Right atrium auricular region (tissue), 2 donors: ENCODE data around the gene TM4SF18. TPM values are rescaled to one million over a fixed set of nuclear protein-coding genes. Genes with fewer than 3 reads are reported as not detected.

Experiments
- DNase-seq: peaks from one replicate; pipeline ENCODE4 v3.0.0-alpha.2; 2019; ENCODE audit warnings: low spot score
- H3K27ac ChIP-seq, 2 donors: fragments of 200-600 bp; sonication (generic); 1 replicate in 1 of 2; 2 replicates in 1 of 2; pipeline ENCODE4 v1.5.1; 2016 to 2019
- H3K27me3 ChIP-seq, 2 donors: fragments of 200-600 bp; sonication (generic); one replicate each; pipeline versions ENCODE4 v1.5.1 to v1.6.0; 2017 to 2019
- H3K36me3 ChIP-seq: fragments of 200-600 bp; sonication (generic); one replicate; pipeline ENCODE4 v1.5.1; 2016
- H3K4me1 ChIP-seq, 2 donors: fragments of 200-600 bp; sonication (generic); one replicate each; pipeline versions ENCODE4 v1.5.1 to v1.6.0; 2017 to 2019
- H3K4me3 ChIP-seq, 2 donors: fragments of 200-600 bp; sonication (generic); 1 replicate in 1 of 2; 2 replicates in 1 of 2; pipeline ENCODE4 v1.5.1; 2017 to 2019; ENCODE audit warnings: mild to moderate bottlenecking in 1 of 2, moderate library complexity in 1 of 2
- H3K9me3 ChIP-seq, 2 donors: fragments of 200-600 bp; sonication (generic); one replicate each; pipeline ENCODE4 v1.5.1; 2019
- total RNA-seq, 2 donors: library from RNA; depleted of rRNA; stranded (reverse); fragments of >200 nt; gene quantifications; one replicate each; pipeline ENCODE4 v1.1.0, GENCODE V29; 2016
- TF ChIP-seq, protein P1 (sequence below), 2 donors: fragments of 200-600 bp; sonication (generic); IDR thresholded peaks; one replicate each; pipeline ENCODE4 v1.5.1; 2019; ENCODE audit warnings: antibody characterized with exemption in 2 of 2

The TM4SF18 gene
- total RNA-seq, 2 donors from 2014 or later, result 6.7 to 13.8 TPM

DNA sequence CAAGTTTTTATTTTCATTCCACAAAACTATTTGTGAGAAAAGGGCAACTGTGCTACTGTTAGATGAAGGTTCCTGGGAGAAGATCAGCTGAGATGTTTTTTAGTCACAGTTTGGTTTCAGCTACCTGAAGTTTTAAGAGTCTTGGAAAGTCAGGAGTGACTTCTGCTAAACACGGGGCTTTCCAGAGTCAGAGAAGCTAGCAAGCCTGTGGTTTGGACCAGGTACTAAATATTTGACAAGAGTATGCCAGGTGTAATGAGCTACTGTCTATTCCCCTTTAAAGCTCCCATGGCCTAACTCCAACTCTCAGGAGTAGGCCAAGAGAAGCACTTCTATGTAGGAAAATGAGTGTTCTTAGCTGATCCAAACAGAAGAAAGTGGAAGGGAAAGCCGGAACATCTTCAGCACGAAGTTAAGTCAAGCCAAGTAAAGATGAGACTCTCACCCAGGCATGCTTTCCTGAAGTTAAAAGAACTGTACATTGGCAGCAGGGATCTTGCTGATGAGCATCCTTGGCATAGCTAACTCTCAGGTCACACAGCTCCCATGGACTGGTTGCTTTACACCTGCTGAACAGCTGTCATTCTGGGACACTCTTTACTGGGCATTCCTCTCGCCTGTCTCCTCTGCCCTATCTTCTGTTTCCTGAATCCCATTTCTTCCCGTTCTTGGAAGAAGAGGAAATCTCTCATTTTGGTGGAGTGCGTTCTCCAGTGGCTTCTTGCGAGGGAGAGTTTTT lies 22.5 kb downstream of the TM4SF18 start:
- Histone ChIP-seq H3K27me3 (no peaks in the 10 kb centered on the region), H3K4me1 (peaks cover 0 to 2% of the 10 kb centered on the region in 2 donors), H3K9me3 (no peaks in the 10 kb centered on the region), H3K27ac (no peak overlapping the region), H3K4me3 (no peak overlapping the region), H3K36me3 (no peaks in the 10 kb centered on the region)
- DNase-seq, result no peak
- TF ChIP-seq, protein P1, sequence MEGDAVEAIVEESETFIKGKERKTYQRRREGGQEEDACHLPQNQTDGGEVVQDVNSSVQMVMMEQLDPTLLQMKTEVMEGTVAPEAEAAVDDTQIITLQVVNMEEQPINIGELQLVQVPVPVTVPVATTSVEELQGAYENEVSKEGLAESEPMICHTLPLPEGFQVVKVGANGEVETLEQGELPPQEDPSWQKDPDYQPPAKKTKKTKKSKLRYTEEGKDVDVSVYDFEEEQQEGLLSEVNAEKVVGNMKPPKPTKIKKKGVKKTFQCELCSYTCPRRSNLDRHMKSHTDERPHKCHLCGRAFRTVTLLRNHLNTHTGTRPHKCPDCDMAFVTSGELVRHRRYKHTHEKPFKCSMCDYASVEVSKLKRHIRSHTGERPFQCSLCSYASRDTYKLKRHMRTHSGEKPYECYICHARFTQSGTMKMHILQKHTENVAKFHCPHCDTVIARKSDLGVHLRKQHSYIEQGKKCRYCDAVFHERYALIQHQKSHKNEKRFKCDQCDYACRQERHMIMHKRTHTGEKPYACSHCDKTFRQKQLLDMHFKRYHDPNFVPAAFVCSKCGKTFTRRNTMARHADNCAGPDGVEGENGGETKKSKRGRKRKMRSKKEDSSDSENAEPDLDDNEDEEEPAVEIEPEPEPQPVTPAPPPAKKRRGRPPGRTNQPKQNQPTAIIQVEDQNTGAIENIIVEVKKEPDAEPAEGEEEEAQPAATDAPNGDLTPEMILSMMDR (IDR thresholded peaks at IDR 0.05), result no peak

DNA sequence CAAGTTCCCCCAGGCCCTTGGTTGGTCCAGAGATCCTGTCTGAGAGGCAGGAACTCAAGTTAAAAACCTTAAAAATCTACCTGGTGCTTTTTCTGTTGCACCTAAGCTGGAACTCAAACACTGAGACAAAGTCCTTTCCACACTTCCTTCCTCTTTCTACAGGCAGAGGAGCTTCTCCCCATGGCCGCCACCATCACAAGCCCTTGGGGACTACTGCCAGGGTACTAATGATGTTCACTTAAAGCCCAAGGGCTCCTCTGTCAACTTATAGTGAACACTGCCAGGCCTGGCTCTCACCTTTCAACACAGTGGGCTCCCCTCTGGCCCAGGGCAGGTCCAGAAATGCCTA lies 26.0 kb downstream of the TM4SF18 start:
- Histone ChIP-seq H3K27ac (no peak overlapping the region), H3K4me3 (no peak overlapping the region), H3K27me3 (no peaks in the 10 kb centered on the region), H3K9me3 (no peaks in the 10 kb centered on the region), H3K4me1 (no peaks in the 10 kb centered on the region), H3K36me3 (no peaks in the 10 kb centered on the region)
- no peak for DNase-seq
- TF ChIP-seq, protein P1 (IDR thresholded peaks at IDR 0.05), result no peak

DNA sequence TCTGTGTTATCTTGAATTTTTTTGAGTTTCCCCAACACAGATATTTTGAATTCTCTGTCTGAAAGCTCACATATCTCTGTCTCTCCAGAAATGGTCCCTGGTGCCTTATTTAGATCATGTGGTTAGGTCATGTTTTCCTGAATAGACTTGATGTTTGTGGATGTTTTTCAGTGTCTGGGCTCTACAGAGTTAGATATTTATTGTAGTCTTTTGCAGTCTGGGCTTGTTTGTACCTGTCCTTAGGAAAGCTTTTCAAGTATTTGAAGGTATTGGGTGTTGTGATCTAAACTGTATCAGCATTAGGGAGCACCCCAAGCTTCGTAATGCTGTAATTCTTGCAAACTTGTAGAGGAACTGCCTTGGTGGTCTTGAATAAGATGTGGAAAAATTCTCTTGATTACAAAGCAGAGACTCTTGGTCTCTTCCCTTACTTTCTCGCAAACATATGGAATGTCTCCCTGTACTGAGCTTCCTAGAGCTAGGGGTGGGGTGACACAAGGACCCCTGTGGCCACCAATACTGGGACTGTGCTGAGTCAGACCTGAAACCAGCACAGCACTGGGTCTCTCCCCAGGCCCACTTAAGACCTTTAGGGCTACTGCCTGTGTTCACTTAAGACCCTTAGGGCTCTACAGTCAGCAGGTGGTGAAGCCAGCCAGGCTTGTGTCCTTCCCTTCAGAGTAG lies 26.5 kb downstream of the TM4SF18 start:
- no peaks in the 10 kb centered on the region for H3K36me3 ChIP-seq
- no peak for DNase-seq
- H3K4me3 ChIP-seq, result no peak overlapping the region
- no peaks in the 10 kb centered on the region for H3K4me1 ChIP-seq
- no peak overlapping the region for H3K27ac ChIP-seq
- H3K27me3 ChIP-seq, result no peaks in the 10 kb centered on the region
- TF ChIP-seq, protein P1 (IDR thresholded peaks at IDR 0.05), result no peak
- no peaks in the 10 kb centered on the region for H3K9me3 ChIP-seq

DNA sequence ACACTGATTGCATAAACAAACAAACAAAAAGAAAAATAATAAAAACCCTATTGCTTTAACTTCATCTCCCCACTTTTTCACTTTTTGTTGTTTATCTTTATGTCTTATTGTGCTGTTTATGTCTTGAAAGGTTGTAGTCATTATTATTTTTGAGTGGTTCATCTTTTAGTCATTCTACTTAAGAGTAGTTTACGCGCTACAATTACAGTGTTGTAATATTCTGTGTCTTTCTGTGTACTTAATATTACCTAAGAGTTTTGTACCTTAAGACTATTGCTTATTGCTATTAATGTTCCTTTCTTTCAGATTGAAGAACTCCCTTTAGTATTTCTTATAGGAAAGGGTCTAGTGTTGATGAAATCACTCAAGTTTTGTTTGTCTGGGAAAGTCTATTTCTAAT lies 28.1 kb downstream of the TM4SF18 start:
- no peak overlapping the region for H3K27ac ChIP-seq
- no peaks in the 10 kb centered on the region for H3K36me3 ChIP-seq
- H3K27me3 ChIP-seq, result no peaks in the 10 kb centered on the region
- peaks cover 0 to 4% of the 10 kb centered on the region in 2 donors for H3K4me1 ChIP-seq
- no peaks in the 10 kb centered on the region for H3K9me3 ChIP-seq
- TF ChIP-seq, protein P1 (IDR thresholded peaks at IDR 0.05), result no peak
- DNase-seq, result no peak
- H3K4me3 ChIP-seq, result no peak overlapping the region

DNA sequence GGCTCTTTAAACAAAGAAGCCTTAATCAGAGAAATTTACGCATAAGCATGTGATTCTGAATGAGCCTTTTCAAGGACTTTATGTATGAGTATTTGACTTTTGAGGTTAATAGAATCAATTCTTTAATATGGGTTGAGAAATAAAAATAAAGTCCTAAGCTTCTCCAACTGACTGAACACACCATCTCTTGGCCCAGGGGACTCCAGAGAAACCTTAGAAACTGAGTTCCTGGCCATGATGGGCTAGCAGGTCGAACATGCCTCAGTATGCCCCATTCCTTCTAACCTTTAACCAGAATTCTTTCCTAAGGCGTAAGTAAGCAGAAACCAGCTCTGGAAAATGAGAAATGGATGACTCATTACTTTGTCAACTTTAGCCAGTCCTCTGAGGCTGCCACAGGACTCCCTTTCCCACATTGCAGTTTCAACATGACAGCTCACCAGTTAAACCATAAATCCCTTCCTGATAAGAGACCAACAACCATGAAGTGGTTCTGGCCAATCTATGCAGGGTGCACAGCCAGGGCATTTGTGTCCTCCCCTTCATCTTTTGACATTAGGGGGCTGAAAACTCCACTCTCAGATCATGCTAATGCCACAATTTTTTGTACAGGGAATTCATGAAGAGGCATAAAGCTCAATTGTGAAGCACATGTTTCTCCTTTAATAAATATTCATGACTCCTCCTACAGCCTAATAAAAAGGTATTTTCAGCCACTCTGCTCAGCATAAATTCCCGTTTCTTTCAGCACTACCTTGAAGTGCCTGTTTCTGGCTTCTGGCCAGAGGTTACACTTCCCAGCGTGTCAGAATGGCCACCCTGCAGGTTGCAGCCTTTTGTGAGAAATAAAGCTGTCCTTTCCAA lies 33.3 kb downstream of the TM4SF18 start:
- H3K4me3 ChIP-seq, result no peak overlapping the region
- H3K27me3 ChIP-seq, result no peaks in the 10 kb centered on the region
- no peaks in the 10 kb centered on the region for H3K9me3 ChIP-seq
- no peaks in the 10 kb centered on the region for H3K36me3 ChIP-seq
- peak overlapping the region in 1 of 2 donors; percentile 59 for H3K27ac ChIP-seq
- TF ChIP-seq, protein P1 (IDR thresholded peaks at IDR 0.05), result no peak
- H3K4me1 ChIP-seq, result peaks cover 0 to 12% of the 10 kb centered on the region in 2 donors
- peak; percentile 62 for DNase-seq
